Smooth muscle cell of the brain vasculature (primary cell): ENCODE results near the gene CITED4.

Experiments
- DNase-seq: peaks from one replicate; pipeline ENCODE4 v3.0.0-alpha.2; 2012; ENCODE audit warnings: low read depth, low spot score

Gene CITED4

DNA sequence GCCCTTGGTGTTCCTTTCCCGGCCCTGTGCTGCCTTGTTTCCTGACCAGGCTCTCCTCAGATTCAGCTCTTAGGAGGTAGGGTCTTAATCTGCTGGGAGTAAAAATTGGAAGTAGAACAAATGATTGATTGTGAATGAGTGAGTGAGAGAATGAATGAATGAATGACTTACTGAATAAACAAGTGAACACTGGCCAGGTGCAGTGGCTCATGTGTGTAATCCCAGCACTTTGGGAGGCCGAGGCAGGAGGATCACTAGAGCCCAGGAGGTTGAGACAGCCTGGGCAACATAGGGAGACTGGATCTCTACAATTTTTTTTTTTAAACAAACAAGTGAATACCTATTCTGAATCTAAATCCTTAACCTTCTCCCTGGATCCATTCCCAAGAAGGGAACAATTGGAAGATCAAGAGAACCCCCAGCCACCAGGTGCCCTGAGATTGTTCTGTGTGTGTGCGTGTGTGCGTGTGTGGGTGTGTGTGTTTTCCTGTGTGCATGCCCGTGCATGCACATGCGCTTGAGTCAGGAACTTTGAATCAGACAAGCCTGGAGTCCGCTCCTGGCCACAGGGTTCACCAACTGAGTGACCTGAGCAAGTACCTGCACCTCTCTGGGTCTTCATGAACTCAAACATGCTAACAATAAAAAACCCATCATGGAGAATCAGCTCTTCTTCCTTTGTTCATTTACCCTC, 24.3 kb upstream of the CITED4 start:
- DNase-seq = no peak

DNA sequence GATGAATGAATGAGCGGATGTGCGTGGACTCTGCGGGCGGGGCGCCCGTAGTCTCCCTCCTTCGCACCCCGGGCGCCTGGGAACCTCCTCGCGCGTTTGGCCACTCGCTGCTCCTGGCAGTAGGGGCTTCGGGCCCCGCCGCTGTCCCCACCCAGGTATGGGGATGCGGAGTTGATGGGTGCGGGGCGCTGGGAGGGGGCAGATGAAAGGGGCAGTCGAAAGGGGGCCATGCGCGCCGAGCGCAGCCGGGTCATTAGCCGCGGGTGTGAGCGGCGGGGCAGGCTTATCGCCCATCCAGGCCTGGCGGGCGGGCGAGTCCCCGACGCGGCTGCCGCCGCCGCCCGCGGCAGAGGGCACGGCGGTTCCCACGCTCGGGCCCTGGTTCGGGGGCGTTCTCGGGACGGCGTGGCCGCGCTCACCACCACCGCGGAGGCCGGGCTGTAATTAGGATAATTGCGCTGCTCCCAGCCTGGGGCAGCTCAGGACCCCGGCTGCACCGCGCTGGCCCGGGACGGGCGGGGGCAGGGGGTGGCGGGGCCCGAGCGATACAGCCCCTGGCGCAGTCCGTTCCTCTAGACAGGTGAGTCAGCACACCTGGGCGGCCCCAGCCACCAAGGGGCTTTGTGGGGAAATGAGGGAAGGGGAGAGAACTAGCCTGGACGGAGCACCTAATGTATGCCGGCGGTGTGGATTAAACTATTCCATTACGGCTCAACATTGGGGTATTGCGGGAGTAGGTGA, 22.1 kb upstream of the CITED4 start:
- no peak for DNase-seq

DNA sequence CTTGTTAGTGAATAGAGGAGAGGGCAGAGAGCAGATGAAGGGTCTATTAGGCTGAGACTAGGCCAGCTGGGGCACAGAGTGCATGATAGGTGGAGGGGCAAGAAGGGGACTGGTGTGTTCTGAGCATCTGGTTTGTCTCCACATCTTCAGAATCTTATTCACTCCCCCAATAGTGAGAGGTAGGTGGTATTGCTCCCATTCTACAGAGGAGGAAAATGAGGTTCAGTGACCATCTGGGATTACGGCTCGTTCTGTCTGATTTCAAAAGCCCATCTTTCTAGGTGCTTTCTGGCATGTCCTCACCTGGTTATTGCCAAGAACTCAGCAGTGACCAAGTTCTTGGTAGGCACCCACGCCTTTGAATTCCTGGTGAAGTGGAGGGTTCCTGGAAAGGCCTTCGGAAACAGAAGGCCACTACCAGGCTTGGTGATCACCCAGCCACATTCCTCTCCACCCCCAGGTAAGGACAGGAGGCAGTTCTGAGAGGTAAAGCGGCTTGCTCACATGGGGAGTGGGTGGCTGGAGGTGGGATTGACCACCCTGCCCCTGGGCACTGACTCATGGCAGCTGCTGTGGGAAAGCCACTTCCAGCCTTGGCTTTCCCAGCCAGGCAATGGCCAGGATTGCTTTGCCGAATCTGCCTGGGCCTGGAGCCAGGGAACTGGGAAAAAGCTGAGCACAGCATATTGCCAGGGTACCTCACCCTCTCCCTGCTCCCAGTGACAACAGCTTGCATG, 18.8 kb upstream of the CITED4 start:
- no peak for DNase-seq

DNA sequence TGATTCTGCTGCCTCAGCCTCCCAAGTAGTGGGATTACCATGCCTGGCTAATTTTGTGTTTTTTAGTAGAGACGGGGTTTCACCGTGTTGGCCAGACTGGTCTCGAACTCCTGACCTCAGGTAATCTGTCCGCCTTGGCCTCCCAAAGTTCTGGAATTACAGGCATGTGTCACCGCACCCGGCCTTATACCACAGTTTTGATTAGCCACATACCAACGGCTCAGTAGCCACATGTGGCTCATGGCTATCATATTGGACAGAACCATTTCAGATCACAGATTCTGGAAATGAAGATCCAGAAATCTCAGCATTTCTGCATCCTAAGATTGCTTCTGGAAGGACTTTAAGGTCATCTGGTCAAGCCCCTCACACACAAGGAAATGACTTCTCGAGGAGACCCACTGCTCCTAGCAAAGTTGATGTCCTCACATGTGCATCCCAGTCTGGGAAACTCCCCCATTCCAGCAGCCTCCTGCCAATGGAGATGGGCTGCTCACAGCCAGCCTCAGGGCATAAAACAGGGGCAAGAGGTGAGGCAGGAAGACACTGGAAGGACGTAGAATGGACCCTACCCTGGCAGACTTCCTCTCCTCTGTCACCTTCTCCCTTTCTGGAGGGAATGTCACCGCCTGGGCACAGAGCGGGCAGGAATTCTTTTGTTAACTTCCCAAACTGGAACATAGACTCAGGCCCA, 17.5 kb upstream of the CITED4 start:
- DNase-seq = no peak

DNA sequence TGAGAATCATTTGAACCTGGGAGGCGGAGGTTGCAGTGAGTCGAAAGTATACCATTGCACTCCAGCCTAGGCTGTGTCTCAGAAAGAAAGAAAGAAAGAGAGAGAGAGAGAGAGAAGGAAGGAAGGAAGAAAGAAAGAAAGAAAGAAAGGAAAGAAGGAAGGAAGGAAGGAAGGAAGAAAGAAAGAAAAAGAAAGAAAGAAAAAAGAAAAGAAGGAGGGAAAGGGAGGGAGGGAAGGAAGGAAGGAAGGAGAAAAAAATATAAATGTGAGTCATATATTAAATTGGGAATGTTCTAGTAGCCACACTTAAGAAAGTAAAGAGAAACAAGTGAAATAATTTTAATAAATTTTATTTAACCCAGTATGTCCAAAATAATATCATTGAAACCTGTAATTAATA, 16.7 kb upstream of the CITED4 start:
- DNase-seq = no peak

DNA sequence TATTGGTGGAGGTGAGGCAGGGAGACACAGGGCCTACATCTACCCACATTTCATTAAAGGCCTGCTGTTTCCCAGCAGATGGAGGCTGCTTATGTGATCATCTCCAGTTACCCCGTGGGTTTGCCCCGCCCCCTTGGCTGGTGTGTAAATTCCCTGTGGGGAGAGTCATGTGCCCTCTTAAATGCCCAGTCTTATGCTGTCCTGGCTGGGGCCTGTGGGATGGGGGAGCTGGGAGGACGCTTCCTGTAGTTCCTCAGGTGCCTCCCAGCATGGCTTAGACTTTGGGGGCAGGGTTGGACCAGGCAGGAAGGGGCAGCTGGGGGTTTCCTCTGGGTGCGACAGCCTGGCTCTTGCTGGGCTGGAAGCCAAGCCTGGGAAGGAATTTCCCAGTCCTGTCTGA, 15.5 kb upstream of the CITED4 start:
- peak; percentile 86 for DNase-seq

DNA sequence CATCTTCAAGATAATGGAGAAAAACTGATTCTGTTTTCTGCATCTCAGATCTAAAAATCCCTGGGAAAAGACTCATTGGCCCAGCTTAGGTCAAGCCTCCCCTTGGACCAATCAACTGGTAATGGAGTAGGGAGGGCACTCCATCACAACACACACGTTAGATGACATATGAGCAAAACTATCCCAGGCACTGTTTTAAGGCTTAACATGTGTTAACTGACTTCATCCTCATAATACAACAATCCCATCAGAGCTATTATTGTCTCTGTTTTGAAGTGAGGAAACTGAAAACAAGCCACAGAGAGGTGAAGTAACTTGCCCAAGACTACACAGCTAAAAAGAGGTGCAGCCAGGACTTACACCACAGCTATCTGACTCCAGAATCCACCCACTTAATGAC, 14.7 kb upstream of the CITED4 start:
- DNase-seq = no peak

DNA sequence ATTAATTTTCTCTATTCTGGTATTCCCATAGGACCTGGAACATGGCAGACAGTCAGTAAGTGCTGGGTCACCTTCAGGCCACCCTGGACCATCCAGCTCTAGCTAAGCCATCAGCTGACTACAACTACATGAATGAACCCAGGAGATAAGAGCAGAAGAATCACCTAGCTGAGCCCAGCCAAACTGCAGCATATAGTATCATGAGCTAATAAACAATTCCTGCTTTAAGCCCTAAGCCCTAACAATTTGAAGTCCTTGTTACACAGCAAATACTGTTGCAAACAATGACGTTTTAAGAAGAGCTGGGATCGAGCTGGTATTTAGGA, 14.2 kb upstream of the CITED4 start:
- no peak for DNase-seq

DNA sequence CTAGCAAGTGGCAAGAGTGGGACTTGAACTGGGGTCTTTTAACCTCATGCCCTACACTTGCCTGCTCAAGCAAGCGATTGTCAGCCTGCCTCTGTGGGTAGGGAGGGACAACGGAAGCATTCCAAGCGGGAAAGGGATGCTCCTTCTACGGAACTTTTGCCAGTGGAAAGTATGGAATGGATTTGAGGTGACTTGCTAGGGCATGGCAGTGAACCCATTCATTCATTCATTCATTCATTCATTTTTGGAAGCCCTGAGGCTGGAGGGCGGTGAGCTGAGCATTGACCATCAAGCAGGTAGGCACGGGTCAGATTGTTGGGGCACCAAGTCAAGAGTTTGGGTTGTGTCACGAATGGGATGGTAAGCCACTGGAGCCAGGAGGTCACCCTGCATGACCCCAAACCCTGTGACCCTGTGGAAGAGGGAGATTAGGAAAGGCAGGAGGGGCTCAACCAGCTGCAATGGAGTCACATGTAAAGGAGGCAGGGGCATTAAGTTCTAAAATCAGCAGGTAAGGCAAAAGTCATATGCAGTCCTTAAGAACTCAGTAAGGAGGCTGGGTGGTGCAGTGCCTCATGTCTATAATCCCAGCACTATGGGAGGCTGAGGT, 11.8 kb upstream of the CITED4 start:
- DNase-seq = no peak

DNA sequence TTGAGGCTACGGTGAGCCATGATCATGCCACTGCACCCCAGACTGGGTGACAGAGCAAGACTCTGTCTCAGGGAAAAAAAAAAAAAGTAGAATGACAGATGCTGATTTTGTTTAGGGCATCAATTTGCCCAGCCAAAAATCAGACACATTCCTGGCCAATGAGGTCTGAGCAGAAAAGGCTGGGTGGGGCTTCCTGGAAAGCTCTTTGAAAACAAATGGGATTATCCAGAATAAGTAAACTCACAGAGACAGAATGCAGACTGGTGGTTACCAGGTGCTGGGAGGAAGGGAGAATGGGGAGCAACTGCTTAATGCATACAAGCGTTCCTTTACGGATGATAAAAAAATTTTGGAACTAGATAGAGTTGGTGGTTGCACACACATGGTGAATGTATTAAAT, 10.1 kb upstream of the CITED4 start:
- no peak for DNase-seq

DNA sequence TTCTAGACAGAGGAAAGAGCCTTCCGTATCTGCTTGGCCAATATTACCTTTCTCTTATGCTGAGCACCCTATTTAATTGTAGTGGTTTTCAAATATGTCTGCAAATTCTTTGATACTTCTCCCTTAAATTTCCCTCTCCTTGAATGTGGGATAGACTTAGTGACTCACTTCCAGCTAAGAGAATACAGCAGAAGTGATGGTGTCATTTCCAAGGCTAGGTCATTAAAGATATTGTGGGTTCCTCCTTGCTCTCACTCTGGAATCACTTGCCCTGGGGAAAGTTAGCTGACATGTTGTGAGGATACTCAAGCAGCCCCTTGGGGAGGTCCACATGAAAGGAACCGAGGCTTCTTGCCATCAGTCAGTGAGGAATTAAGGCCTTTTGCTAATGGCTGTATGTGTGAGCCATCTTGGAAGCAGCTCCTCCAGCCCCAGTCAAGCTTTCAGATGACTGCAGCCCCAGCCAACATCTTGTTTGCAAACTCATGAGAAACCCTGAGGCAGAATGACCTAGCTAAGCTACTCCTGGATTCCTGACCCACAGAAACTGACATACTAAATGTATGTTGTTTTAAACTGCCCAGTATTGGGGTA, 8.1 kb upstream of the CITED4 start:
- no peak for DNase-seq

DNA sequence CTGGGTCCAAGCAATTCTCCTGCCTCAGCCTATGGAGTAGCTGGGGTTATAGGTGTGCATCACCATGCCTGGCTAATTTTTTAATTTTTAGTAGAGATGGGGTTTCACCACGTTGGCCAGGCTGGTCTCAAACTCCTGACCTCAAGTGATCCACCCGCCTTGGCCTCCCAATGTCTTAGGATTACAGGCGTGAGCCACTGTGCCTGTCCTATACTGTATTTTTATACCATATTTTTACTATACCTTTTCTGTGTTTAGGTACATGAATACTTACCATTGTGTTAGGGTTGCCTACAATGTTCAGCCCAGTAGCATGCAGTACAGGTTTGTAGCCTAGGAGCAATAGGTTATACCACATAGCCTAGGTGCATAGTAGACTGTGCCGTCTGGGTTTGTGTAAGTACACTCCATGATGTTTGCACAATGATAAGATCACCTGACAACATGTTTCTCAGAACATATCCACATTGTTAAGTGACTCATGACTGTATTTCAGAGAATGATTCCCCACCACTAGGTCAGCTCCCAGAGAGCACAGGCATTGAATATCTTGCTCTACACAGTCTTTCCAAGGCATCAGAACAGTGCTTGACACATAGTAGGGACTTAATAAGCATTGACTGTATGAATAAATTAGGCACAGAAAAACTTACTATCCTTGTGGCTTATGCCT, 6.0 kb upstream of the CITED4 start:
- no peak for DNase-seq

DNA sequence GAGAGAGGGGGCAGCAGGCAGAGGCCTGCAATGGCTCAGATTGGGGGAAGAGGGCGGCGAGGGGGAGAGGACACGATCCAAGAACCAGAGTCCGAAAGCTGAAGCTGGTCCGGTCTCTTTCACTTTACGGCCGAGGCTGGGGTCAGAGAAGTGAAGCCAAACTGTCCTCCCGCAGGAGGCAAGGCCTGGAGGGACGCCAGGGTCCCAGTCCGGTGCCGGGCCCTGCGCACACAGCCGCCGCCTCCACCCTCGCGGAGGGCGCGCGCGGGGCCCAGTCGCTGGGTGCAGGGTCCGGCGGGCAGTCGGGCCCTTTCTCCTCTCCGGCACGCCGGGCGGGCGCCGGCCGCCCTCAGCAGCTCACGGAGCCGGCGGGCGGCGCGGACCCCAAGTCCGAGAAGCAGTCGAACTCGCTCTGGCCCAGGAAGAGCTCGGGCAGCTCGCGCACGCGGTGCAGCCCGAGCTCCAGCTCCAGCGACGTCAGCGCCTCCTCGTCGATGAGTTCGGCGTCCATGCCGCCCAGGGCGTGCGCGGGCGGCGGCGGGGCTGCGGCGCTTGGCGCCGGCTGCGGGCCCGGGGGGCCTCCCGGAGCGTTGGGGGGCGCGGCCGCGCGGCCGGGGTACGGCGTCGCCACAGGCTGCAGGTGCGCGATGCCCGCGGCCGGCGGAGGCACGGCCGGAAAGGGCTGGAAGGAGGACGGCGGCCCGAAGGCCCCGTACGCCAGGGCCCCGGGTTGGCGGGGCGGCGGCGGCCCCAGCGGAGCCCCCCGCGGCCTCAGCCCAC, 749 bp downstream of the CITED4 start:
- DNase-seq = no peak

DNA sequence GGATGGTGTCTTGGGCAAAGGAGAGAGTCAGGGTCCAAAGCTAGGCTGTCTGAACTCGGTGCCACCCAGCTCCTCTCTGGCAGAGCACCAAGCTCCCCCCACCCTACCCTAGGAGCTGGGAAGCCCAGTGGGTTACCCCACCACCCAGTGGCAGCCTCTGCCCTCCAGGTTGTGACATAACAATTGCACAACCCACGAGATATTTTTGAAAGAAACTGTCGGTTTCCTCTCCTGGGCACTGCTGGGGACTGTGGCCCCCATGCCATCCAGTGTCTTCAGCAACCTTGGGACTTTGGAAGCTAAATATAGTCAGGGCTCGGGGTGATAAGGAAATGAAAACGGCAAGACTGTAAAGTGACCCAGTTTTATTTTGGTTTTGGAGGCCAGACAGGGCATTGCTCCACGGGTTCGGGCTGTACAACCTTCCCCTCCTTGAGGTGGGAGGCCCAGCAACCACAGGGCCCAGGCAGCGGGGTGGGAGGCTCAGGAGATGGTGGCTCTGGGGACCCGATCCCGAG, 1.4 kb downstream of the CITED4 start:
- no peak for DNase-seq

DNA sequence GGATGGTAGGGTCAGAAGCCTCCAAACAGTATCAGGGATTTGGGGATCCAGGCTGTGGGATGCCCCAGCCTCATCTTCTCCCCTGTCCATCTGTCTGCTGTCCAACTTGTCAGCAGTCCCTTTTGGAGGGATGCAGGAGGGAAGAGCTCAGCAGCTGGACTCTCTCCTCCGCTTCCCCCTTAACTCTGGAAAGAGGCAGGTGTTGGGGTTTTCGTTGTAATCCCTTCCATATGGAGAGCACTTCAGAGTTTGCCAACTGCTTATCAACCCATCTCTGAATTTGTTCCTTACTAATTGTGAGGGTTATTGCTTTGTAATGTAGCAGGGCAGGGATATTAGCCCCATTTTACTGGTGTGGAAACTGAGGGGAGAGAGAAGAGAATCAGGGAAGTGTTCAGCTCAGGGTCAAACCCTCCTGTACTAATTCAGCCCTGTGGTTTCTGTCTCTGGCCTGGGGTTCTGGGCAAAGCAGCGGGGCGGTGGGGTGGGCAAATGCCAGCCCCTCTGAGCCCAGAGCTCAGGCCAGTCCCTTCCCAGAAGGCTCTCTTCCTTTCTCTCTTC, 3.2 kb downstream of the CITED4 start:
- no peak for DNase-seq

DNA sequence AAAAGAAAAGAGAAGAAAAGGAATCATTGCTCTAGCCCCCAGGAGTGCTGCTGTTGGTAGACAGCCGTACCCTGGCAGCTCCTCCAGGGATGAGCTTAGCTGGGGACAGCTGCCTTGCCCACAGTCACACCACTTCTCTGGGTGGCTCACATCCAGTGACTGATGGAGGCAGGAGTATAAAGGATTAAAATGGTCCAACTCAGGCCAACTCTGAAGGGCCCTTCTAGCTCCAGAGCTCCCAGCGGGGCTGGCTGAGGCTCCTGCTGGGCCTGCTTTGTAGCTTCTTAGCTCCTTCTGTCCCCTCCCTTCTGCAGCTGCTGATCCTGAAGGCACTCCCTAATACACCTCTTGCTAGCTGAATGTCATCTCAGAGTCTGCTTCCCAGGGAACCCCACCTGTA, 4.4 kb downstream of the CITED4 start:
- no peak for DNase-seq

DNA sequence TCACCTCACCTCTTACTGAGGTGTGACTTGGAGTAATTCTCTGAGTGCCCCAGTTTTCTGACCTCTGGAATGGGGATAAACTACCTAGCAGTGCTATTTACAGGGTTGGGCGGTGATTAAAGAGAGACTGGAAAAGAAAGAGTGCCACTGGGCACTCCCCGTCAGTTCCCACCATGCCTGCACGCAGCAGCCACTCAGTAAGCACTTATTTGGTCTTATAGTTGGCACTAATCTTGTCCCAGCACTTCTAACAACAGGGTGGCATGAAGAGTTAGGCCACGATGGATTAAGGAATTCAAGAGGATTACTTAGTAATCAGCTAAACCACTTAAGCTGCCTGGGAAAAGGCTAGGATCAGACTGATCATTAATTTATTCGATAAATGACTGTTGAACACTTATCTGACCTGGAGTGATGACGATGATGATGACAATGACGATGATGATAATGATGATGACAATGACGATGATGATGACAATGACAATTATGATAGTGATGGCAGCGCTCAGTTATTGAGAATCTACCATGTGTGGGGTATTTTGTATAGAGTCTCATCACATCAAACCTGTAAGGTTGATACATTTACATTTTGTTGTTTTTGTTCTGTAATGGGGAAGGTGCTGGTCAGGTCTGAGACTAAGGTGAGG, 5.4 kb downstream of the CITED4 start:
- no peak for DNase-seq

DNA sequence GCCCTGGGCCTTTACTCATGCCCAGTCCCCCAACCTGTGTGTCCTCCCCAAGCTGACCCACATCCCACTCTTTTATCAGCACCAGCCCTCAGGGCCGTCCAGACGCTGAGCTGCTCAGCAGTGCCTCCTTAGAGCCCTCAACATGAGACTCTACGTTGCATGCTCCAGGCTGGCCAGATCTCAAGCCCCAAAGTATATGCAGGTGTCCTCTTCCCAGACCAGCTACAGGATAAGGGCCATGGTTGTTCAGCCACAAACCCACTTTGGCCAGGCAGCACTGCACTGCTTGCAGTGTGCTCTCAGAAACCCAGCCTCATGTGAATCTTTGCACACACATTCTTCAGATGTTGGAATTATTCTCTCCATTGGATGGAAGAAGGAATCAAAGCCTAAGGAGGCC, 6.0 kb downstream of the CITED4 start:
- no peak for DNase-seq

DNA sequence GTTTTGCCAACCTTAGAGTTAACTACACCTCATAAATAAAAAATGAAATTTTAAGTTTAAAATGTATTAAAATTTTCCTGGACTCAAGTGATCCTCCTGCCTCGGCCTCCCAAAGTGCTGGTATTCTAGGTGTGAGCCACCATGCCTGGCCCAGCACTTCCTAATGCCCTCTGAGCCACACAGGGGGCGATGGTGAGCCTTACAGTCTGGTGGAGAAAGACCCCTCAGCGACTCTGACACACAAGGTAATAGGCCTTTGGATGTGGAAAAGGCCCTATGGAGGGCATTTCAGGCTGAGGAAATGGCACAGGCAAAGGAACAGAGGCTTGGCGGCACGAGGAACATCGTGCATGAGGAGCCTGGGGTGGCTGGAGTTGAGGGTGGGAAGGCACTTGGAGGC, 6.7 kb downstream of the CITED4 start:
- DNase-seq = no peak
